ENCODE data around the gene LRMDA.

Gene LRMDA

GRCh38 chr10:76352300-76352699 is 920.9 kb downstream of the LRMDA start:
- no peak overlapping the region for H3K4me3 ChIP-seq (ENCODE audit: low read length)
- TF ChIP-seq, protein P1, sequence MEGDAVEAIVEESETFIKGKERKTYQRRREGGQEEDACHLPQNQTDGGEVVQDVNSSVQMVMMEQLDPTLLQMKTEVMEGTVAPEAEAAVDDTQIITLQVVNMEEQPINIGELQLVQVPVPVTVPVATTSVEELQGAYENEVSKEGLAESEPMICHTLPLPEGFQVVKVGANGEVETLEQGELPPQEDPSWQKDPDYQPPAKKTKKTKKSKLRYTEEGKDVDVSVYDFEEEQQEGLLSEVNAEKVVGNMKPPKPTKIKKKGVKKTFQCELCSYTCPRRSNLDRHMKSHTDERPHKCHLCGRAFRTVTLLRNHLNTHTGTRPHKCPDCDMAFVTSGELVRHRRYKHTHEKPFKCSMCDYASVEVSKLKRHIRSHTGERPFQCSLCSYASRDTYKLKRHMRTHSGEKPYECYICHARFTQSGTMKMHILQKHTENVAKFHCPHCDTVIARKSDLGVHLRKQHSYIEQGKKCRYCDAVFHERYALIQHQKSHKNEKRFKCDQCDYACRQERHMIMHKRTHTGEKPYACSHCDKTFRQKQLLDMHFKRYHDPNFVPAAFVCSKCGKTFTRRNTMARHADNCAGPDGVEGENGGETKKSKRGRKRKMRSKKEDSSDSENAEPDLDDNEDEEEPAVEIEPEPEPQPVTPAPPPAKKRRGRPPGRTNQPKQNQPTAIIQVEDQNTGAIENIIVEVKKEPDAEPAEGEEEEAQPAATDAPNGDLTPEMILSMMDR (conservative IDR thresholded peaks at IDR 0.05; ENCODE audit: low read depth, low read length) = no peak
- peak; percentile 39 for DNase-seq (ENCODE audit: low read depth)

GRCh38 chr10:76353237-76353851 is 921.9 kb downstream of the LRMDA start:
- no peak overlapping the region for H3K4me3 ChIP-seq (ENCODE audit: low read length)
- TF ChIP-seq, protein P1 (conservative IDR thresholded peaks at IDR 0.05; ENCODE audit: low read depth, low read length) = no peak
- no peak for DNase-seq (ENCODE audit: low read depth)

GRCh38 chr10:76354212-76354738 is 922.9 kb downstream of the LRMDA start:
- H3K4me3 ChIP-seq (ENCODE audit: low read length) = no peak overlapping the region
- no peak for DNase-seq (ENCODE audit: low read depth)
- TF ChIP-seq, protein P1 (conservative IDR thresholded peaks at IDR 0.05; ENCODE audit: low read depth, low read length) = no peak

- TF ChIP-seq, protein P1 (conservative IDR thresholded peaks at IDR 0.05; ENCODE audit: low read depth, low read length) = no peak
- no peak for DNase-seq (ENCODE audit: low read depth)
- no peak overlapping the region for H3K4me3 ChIP-seq (ENCODE audit: low read length)
Observed at GRCh38 chr10:76354921-76355320, 923.5 kb downstream of the LRMDA start.

DNA sequence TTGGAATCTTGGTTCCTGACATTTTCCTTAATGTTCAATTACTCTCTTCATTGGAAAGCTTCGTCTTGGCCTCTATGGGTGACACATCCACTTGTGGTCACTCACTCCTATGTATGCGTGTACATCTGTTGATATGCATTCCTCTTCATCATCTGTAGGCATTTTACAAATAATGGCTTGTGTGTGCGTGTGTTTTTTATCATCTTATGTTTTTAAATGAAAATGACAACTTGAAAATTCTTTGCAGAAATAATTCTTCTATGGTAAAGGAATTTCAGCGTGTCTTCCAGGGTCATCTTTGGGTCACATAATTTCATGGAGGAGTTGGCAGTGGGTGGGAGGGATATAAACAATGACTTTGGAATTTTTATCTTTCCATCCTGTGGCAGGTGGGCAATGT is 925.1 kb downstream of the LRMDA start:
- no peak overlapping the region for H3K4me3 ChIP-seq (ENCODE audit: low read length)
- TF ChIP-seq, protein P1 (conservative IDR thresholded peaks at IDR 0.05; ENCODE audit: low read depth, low read length) = no peak
- DNase-seq (ENCODE audit: low read depth) = peak; percentile 8

- TF ChIP-seq, protein P1 (conservative IDR thresholded peaks at IDR 0.05; ENCODE audit: low read depth, low read length) = no peak
- H3K4me3 ChIP-seq (ENCODE audit: low read length) = no peak overlapping the region
- no peak for DNase-seq (ENCODE audit: low read depth)
Observed at GRCh38 chr10:76357726-76358415, 926.4 kb downstream of the LRMDA start.
